OCI-LY3 (cell line): Measurements from ENCODE around the gene MICALL2.

Experiments
- H2AFZ ChIP-seq: fragments of 200-600, 300-600 bp; shearing (Covaris generic); 2 replicates; pipeline ENCODE4 v1.6.0; 2014; ENCODE audit warnings: antibody characterized with exemption, low read depth, low read length
- H3K27ac ChIP-seq: fragments of 200-600, 300-600 bp; sonication (generic); 2 replicates; pipeline ENCODE4 v1.5.1; 2014; ENCODE audit warnings: mild to moderate bottlenecking, low read length, moderate library complexity, mixed read lengths
- H3K27me3 ChIP-seq: fragments of 200-600, 300-600 bp; sonication (generic); 2 replicates; pipeline ENCODE4 v1.6.1; 2014; ENCODE audit warnings: low read depth, low read length, mixed read lengths
- H3K36me3 ChIP-seq: fragments of 200-600, 300-600 bp; sonication (generic); replicated peaks from 2 replicates; pipeline ENCODE3; 2014; ENCODE audit warnings: low read depth, low read length, mixed read lengths
- H3K4me1 ChIP-seq: fragments of 300-600, 200-600 bp; sonication (generic); 2 replicates; pipeline ENCODE4 v1.6.1; 2014; ENCODE audit warnings: low read length, mixed read lengths
- H3K4me2 ChIP-seq: fragments of 200-600, 300-600 bp; sonication (generic); 2 replicates; pipeline ENCODE4 v1.6.1; 2014; ENCODE audit warnings: low read length, mixed read lengths
- H3K4me3 ChIP-seq: fragments of 300-600, 200-600 bp; sonication (generic); 2 replicates; pipeline ENCODE4 v1.5.1; 2014; ENCODE audit warnings: antibody characterized with exemption, mild to moderate bottlenecking, low read length, moderate library complexity
- H3K79me2 ChIP-seq: fragments of 300-600, 200-600 bp; shearing (Covaris generic); 2 replicates; pipeline ENCODE4 v1.6.1; 2014; ENCODE audit warnings: mild to moderate bottlenecking, low read length, mixed read lengths
- H3K9ac ChIP-seq: fragments of 300-600, 200-600 bp; shearing (Covaris generic); 2 replicates; pipeline ENCODE4 v1.6.0; 2014; ENCODE audit warnings: mild to moderate bottlenecking, low read length, moderate library complexity
- H3K9me3 ChIP-seq: fragments of 200-600, 300-600 bp; shearing (Covaris generic); 2 replicates; pipeline ENCODE4 v1.6.1; 2014; ENCODE audit warnings: low read length, mixed read lengths; ENCODE audit not compliant: insufficient read depth
- H4K20me1 ChIP-seq: fragments of 200-600, 300-600 bp; sonication (generic); 2 replicates; pipeline ENCODE4 v1.6.1; 2016; ENCODE audit warnings: low read length, mixed read lengths; ENCODE audit not compliant: insufficient read depth
- CTCF ChIP-seq: fragments of 200-600, 300-600 bp; sonication (generic); IDR thresholded peaks from 2 replicates; pipeline ENCODE4 v1.5.1; 2014; ENCODE audit warnings: antibody characterized with exemption, low read length, low read depth
- EZH2phosphoT487 ChIP-seq: fragments of 200-600 bp; shearing (Covaris generic); IDR thresholded peaks from 2 replicates; pipeline ENCODE4 v1.6.1; 2018; ENCODE audit warnings: antibody characterized with exemption, mixed run types, low read depth

The MICALL2 gene

GRCh38 chr7:1473864-1474512 is 14.7 kb upstream of the MICALL2 start:
- H4K20me1 ChIP-seq, result no peaks in the 10 kb centered on the region
- H3K27me3 ChIP-seq, result no peaks in the 10 kb centered on the region
- no peak overlapping the region for H3K9ac ChIP-seq
- H3K79me2 ChIP-seq, result no peaks in the 10 kb centered on the region
- no peaks in the 10 kb centered on the region for H3K4me1 ChIP-seq
- H3K4me3 ChIP-seq, result no peak overlapping the region
- H3K27ac ChIP-seq, result no peak overlapping the region
- TF ChIP-seq CTCF (peak; percentile 59), EZH2phosphoT487 (no peak)
- H2AFZ ChIP-seq, result no peak overlapping the region
- H3K4me2 ChIP-seq, result no peak overlapping the region
- H3K36me3 ChIP-seq, result peaks cover 2% of the 10 kb centered on the region
- H3K9me3 ChIP-seq, result no peaks in the 10 kb centered on the region

- H2AFZ ChIP-seq, result no peak overlapping the region
- no peak overlapping the region for H3K9ac ChIP-seq
- no peaks in the 10 kb centered on the region for H3K9me3 ChIP-seq
- no peaks in the 10 kb centered on the region for H4K20me1 ChIP-seq
- no peaks in the 10 kb centered on the region for H3K4me1 ChIP-seq
- no peaks in the 10 kb centered on the region for H3K27me3 ChIP-seq
- H3K4me3 ChIP-seq, result no peak overlapping the region
- no peaks in the 10 kb centered on the region for H3K79me2 ChIP-seq
- H3K27ac ChIP-seq, result no peak overlapping the region
- TF ChIP-seq EZH2phosphoT487 (no peak), CTCF (no peak)
- H3K36me3 ChIP-seq, result peaks cover 2% of the 10 kb centered on the region
- no peak overlapping the region for H3K4me2 ChIP-seq
These were observed 11.6 kb upstream of the MICALL2 start for GRCh38 chr7:1470901-1471300.

GRCh38 chr7:1468643-1469298 is 9.5 kb upstream of the MICALL2 start:
- Histone ChIP-seq H2AFZ (no peak overlapping the region), H4K20me1 (no peaks in the 10 kb centered on the region), H3K27ac (no peak overlapping the region), H3K79me2 (no peaks in the 10 kb centered on the region), H3K4me1 (no peaks in the 10 kb centered on the region), H3K9me3 (no peaks in the 10 kb centered on the region), H3K27me3 (no peaks in the 10 kb centered on the region), H3K9ac (no peak overlapping the region), H3K4me2 (no peak overlapping the region), H3K4me3 (no peak overlapping the region), H3K36me3 (peaks cover 2% of the 10 kb centered on the region)
- TF ChIP-seq EZH2phosphoT487 (no peak), CTCF (no peak)

GRCh38 chr7:1468203-1468602 is 8.9 kb upstream of the MICALL2 start:
- Histone ChIP-seq H3K27me3 (no peaks in the 10 kb centered on the region), H3K4me3 (no peak overlapping the region), H3K4me1 (no peaks in the 10 kb centered on the region), H3K36me3 (peaks cover 2% of the 10 kb centered on the region), H3K79me2 (no peaks in the 10 kb centered on the region), H3K27ac (no peak overlapping the region), H3K9ac (no peak overlapping the region), H3K4me2 (no peak overlapping the region), H3K9me3 (no peaks in the 10 kb centered on the region), H2AFZ (no peak overlapping the region), H4K20me1 (no peaks in the 10 kb centered on the region)
- TF ChIP-seq CTCF (no peak), EZH2phosphoT487 (no peak)
